Caco-2 (cell line): ENCODE results near the gene MYBPC2. TPM values are rescaled to one million over a fixed set of nuclear protein-coding genes. Genes with fewer than 3 reads are reported as not detected.

Source experiments
- BruUV-seq: library from RNA; stranded (reverse); fragments of 400-500 nt; replicated peaks from 2 replicates; lab custom pipeline; 2021; lab: Mats Ljungman, UMichigan
- CTCF ChIA-PET: fragments of 300-600 bp; sonication (Branson Sonifier 250); formaldehyde crosslinking; loops from one replicate; lab custom pipeline; 2022; ENCODE audit warnings: antibody characterized with exemption; lab: Charles Lee
- POLR2A ChIA-PET: fragments of 300-600 bp; sonication (Branson Sonifier 250); formaldehyde crosslinking; loops from one replicate; lab custom pipeline; 2022; ENCODE audit warnings: antibody characterized with exemption; lab: Charles Lee
- DNase-seq, 2 experiments: peaks; one replicate each; pipeline versions ENCODE4 v3.0.0 to v3.0.0-alpha.2; 2020 to 2022
- H3K27me3 ChIP-seq: replicated peaks from 2 replicates; pipeline ENCODE4 v1.6.0; 2011; ENCODE audit warnings: low read length; ENCODE audit not compliant: control insufficient read depth, insufficient read depth
- H3K36me3 ChIP-seq: 2 replicates; pipeline ENCODE4 v1.5.1; 2011; ENCODE audit warnings: low read length; ENCODE audit not compliant: control insufficient read depth, insufficient read depth
- H3K4me1 ChIP-seq: fragments of 250-450 bp; sonication (Bioruptor Pico); 2 replicates; pipeline ENCODE4 v1.5.1; 2020; ENCODE audit warnings: mild to moderate bottlenecking
- H3K4me3 ChIP-seq: 2 replicates; pipeline ENCODE4 v1.5.1; 2011; ENCODE audit warnings: low read depth, mild to moderate bottlenecking, control low read depth, low read length
- H3K9me3 ChIP-seq: fragments of 250-450 bp; sonication (Bioruptor Pico); 2 replicates; pipeline ENCODE4 v1.5.1; 2020; ENCODE audit warnings: mild to moderate bottlenecking, moderate library complexity
- H3K27ac Mint-ChIP-seq: one replicate; pipeline ENCODE4 v1.8.0; 2022; ENCODE audit warnings: mixed read lengths; ENCODE audit not compliant: unreplicated experiment
- H3K27me3 Mint-ChIP-seq: one replicate; pipeline ENCODE4 v1.8.0; 2022; ENCODE audit warnings: mixed read lengths; ENCODE audit not compliant: insufficient read depth, unreplicated experiment
- H3K36me3 Mint-ChIP-seq: one replicate; pipeline ENCODE4 v1.8.0; 2022; ENCODE audit warnings: mild to moderate bottlenecking, mixed read lengths; ENCODE audit not compliant: insufficient read depth, unreplicated experiment
- H3K4me1 Mint-ChIP-seq: one replicate; pipeline ENCODE4 v1.8.0; 2022; ENCODE audit warnings: low read depth, mixed read lengths; ENCODE audit not compliant: unreplicated experiment
- H3K4me3 Mint-ChIP-seq: one replicate; pipeline ENCODE4 v1.8.0; 2022; ENCODE audit warnings: mild to moderate bottlenecking, moderate library complexity, mixed read lengths; ENCODE audit not compliant: unreplicated experiment
- H3K9me3 Mint-ChIP-seq: one replicate; pipeline ENCODE4 v1.8.0; 2022; ENCODE audit warnings: mixed read lengths; ENCODE audit not compliant: unreplicated experiment
- intact Hi-C: fragments of 100-400 bp; cut with micrococcal nuclease; formaldehyde crosslinking; loops from one replicate; pipeline ENCODE4 v1.10.0; 2022; ENCODE audit not compliant: unreplicated experiment
- total RNA-seq: library from RNA; stranded (reverse); gene quantifications from 2 replicates; pipeline ENCODE4 v1.2.3, GENCODE V29; 2022
- TF ChIP-seq, protein P1 (sequence below), 2 experiments: fragments of 200-600 bp in 1 of 2; IDR thresholded peaks; 1 replicate in 1 of 2; 2 replicates in 1 of 2; pipeline versions ENCODE4 v1.5.1 to v1.8.0; 2011 to 2022; ENCODE audit warnings: antibody characterized with exemption in 1 of 2, control low read depth in 1 of 2, inconsistent platforms in 1 of 2, low read depth in 1 of 2, low read length in 1 of 2, mild to moderate bottlenecking in 1 of 2, moderate library complexity in 1 of 2; ENCODE audit not compliant: insufficient read depth in 1 of 2, severe bottlenecking in 1 of 2, unreplicated experiment in 1 of 2

MYBPC2 gene
- total RNA-seq, 1 experiment from 2014 or later, result 1.6 TPM

DNA sequence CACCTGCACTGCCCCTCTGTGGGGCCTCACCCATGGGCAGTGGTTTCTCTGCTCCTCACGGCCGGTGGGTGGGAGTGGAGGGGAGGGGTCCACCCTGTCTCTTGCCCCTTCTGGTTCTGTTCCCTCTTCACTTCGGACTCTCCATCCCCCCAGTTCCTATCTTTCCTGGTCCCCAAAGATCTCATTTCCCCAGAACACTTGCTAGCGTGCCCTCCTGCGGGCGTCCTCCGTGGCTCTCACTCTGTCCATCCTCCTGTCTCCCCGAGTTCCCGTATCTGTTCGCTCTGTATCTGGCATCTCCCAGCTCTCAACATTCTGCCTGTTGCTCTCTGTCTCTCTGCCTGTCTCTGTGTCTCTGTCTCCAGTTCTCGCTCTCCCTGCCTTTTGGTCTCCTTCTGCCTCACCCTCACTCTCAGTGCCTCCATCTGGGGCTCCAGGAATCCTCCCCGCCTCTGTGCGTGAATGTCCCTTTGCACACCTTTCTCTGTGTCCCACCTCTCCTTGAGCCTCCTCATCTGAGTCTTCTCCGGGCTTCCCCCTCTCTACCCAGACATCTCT, 13.6 kb upstream of the MYBPC2 start:
- ChIA-PET CTCF (no interaction called here), POLR2A (no interaction called here)
- Histone ChIP-seq H3K4me1 (peaks cover 11% of the 10 kb centered on the region; the same call in 1 of the 2 replicates), H3K36me3 (no peaks in the 10 kb centered on the region), H3K9me3 (no peaks in the 10 kb centered on the region), H3K27me3 (no peaks in the 10 kb centered on the region), H3K4me3 (no peak overlapping the region)
- H3K27ac Mint-ChIP-seq, result no peak overlapping the region
- H3K4me3 Mint-ChIP-seq, result no peak overlapping the region
- BruUV-seq, result no TSS peak
- H3K9me3 Mint-ChIP-seq, result no peaks in the 10 kb centered on the region
- no peaks in the 10 kb centered on the region for H3K27me3 Mint-ChIP-seq
- DNase-seq, result no peak
- TF ChIP-seq, protein P1, sequence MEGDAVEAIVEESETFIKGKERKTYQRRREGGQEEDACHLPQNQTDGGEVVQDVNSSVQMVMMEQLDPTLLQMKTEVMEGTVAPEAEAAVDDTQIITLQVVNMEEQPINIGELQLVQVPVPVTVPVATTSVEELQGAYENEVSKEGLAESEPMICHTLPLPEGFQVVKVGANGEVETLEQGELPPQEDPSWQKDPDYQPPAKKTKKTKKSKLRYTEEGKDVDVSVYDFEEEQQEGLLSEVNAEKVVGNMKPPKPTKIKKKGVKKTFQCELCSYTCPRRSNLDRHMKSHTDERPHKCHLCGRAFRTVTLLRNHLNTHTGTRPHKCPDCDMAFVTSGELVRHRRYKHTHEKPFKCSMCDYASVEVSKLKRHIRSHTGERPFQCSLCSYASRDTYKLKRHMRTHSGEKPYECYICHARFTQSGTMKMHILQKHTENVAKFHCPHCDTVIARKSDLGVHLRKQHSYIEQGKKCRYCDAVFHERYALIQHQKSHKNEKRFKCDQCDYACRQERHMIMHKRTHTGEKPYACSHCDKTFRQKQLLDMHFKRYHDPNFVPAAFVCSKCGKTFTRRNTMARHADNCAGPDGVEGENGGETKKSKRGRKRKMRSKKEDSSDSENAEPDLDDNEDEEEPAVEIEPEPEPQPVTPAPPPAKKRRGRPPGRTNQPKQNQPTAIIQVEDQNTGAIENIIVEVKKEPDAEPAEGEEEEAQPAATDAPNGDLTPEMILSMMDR (IDR thresholded peaks at IDR 0.05; ENCODE audit: insufficient read depth in 1 of 2, low read depth in 1 of 2, low read length in 1 of 2, severe bottlenecking in 1 of 2, unreplicated experiment in 1 of 2), result no peak
- intact Hi-C loops, result no loop called here
- peaks cover 18% of the 10 kb centered on the region for H3K4me1 Mint-ChIP-seq
- H3K36me3 Mint-ChIP-seq, result peaks cover 23% of the 10 kb centered on the region

DNA sequence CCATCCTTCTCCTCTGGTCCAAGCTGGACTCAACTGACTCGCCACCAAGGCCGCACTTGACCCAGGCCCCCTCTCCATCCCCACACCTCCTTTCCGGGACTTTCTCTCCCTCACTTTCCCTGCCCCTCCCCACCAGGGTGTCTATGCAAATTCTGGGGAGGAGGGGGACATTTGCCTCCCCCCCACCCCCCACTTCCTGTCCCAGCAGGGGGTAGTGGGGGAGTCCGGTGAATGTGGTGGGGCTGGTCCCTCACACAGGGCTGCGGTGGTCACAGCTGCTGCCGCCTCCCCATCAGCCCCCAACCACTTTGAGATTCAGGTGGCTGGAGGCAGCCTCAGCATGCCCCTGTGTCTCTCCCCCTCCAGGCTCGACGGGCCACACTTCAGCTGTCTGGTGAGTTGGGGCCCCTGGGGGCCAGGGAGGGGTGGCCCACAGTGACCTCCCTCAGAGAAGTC, 13.1 kb upstream of the MYBPC2 start:
- Histone ChIP-seq H3K27me3 (no peaks in the 10 kb centered on the region), H3K36me3 (no peaks in the 10 kb centered on the region), H3K4me3 (no peak overlapping the region), H3K4me1 (peaks cover 11% of the 10 kb centered on the region; the same call in 1 of the 2 replicates), H3K9me3 (no peaks in the 10 kb centered on the region)
- H3K27ac Mint-ChIP-seq, result no peak overlapping the region
- POLR2A ChIA-PET, result no interaction called here
- DNase-seq, result no peak
- TF ChIP-seq, protein P1 (IDR thresholded peaks at IDR 0.05; ENCODE audit: insufficient read depth in 1 of 2, low read depth in 1 of 2, low read length in 1 of 2, severe bottlenecking in 1 of 2, unreplicated experiment in 1 of 2), result no peak
- peaks cover 18% of the 10 kb centered on the region for H3K36me3 Mint-ChIP-seq
- no peaks in the 10 kb centered on the region for H3K9me3 Mint-ChIP-seq
- peaks cover 18% of the 10 kb centered on the region for H3K4me1 Mint-ChIP-seq
- BruUV-seq, result no TSS peak
- no peak overlapping the region for H3K4me3 Mint-ChIP-seq
- CTCF ChIA-PET, result no interaction called here
- intact Hi-C loops, result no loop called here
- no peaks in the 10 kb centered on the region for H3K27me3 Mint-ChIP-seq

DNA sequence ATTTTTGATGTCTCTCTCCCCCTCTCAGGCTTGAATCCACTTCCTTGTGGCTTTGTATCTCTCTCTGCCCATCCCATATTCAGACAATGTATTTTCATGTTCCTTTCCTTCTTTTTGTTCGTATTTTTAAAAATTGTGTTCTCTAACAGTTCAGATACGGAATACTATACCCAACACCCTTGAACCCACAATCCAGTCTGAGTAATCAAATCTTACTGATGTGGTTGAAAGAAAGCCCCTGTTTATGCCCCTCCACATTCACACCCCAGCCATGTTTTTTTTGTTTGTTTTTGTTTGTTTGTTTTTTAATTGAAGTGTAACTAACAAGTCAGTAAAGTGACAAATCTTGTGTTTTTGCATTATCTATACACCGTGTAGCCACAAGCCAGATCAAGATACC, 12.6 kb upstream of the MYBPC2 start:
- no peaks in the 10 kb centered on the region for H3K9me3 Mint-ChIP-seq
- Histone ChIP-seq H3K9me3 (no peaks in the 10 kb centered on the region), H3K4me1 (peaks cover 11% of the 10 kb centered on the region; the same call in 1 of the 2 replicates), H3K27me3 (no peaks in the 10 kb centered on the region), H3K4me3 (no peak overlapping the region), H3K36me3 (no peaks in the 10 kb centered on the region)
- DNase-seq, result no peak
- intact Hi-C loops, result no loop called here
- CTCF ChIA-PET, result no interaction called here
- no TSS peak for BruUV-seq
- no peak overlapping the region for H3K27ac Mint-ChIP-seq
- no peak overlapping the region for H3K4me3 Mint-ChIP-seq
- TF ChIP-seq, protein P1 (IDR thresholded peaks at IDR 0.05; ENCODE audit: insufficient read depth in 1 of 2, low read depth in 1 of 2, low read length in 1 of 2, severe bottlenecking in 1 of 2, unreplicated experiment in 1 of 2), result no peak
- peaks cover 13% of the 10 kb centered on the region for H3K36me3 Mint-ChIP-seq
- H3K27me3 Mint-ChIP-seq, result no peaks in the 10 kb centered on the region
- POLR2A ChIA-PET, result interaction anchor here (0.5 kb wide), 1 partner anchor 113 kb away, joined by 3 read pairs; no protein-coding TSS in a partner anchor
- peaks cover 18% of the 10 kb centered on the region for H3K4me1 Mint-ChIP-seq
